SK-N-MC (cell line): ENCODE measurements around the gene CIAO3.
"Not testable (repeated sequence)": the region's sequence is repeated elsewhere in the genome, so short reads cannot be mapped to it uniquely, and the experiment has no call there.

ENCODE experiments used
- DNase-seq: peaks from one replicate; pipeline ENCODE4 v3.0.0-alpha.2; 2011; ENCODE audit warnings: low read depth, low spot score
- H3K27ac ChIP-seq: fragments of 200-600 bp; sonication (generic); 2 replicates; pipeline ENCODE4 v1.5.1; 2016; ENCODE audit warnings: mixed run types
- H3K36me3 ChIP-seq: fragments of 200-600 bp; sonication (generic); 2 replicates; pipeline ENCODE4 v1.6.1; 2017; ENCODE audit warnings: antibody characterized with exemption, low read length, mixed read lengths; ENCODE audit not compliant: insufficient read depth
- H3K4me3 ChIP-seq: fragments of 200-600 bp; sonication (generic); 2 replicates; pipeline ENCODE4 v1.5.1; 2016
- H3K9ac ChIP-seq: fragments of 200-600 bp; sonication (generic); 2 replicates; pipeline ENCODE4 v1.8.0; 2017; ENCODE audit warnings: mixed run types, mixed read lengths; ENCODE audit not compliant: insufficient read length
- H3K9me3 ChIP-seq: fragments of 200-600 bp; sonication (generic); 2 replicates; pipeline ENCODE4 v1.6.1; 2017; ENCODE audit warnings: low read depth, mild to moderate bottlenecking, antibody characterized with exemption, low read length, moderate library complexity, mixed read lengths
- EZH2 ChIP-seq: fragments of 200-600 bp; sonication (generic); IDR thresholded peaks from one replicate; pipeline ENCODE4 v1.6.1; 2017; ENCODE audit warnings: antibody characterized with exemption
- FOXP2 ChIP-seq: optimal IDR thresholded peaks from 2 replicates; pipeline ENCODE3; 2011; ENCODE audit warnings: mild to moderate bottlenecking, moderate library complexity; ENCODE audit not compliant: insufficient read depth; ENCODE audit errors: extremely low read length, control extremely low read depth
- POLR2AphosphoS5 ChIP-seq: IDR thresholded peaks from 2 replicates; pipeline ENCODE4 v1.6.1; 2012; ENCODE audit warnings: mild to moderate bottlenecking, low read depth, low read length, borderline replicate concordance

The CIAO3 gene

DNA sequence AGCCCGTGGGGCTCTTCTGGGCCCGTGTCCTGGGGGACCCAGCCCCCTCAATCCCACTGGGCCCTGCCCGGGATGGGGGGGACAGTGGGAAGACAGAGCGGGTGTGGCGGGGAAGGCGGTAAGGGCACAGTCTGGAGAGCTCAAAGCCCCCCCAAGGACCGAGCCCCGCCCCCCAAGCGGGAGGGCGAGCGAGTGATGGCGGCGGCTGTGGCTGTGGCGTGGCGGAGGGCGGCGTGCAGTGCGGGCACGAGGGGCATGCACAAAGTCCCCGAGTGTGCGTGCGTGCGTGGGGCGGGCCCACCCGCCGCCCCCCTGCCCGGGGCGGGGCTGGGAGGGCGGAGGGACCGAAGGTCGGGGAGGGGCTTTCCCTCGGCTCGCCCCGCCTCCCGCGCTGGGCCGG lies 47.0 kb downstream of the CIAO3 start:
- no peak overlapping the region for H3K9ac ChIP-seq
- TF ChIP-seq POLR2AphosphoS5 = no peak
- no peak for TF ChIP-seq FOXP2
- TF ChIP-seq EZH2 = no peak
- H3K9me3 ChIP-seq = no peaks in the 10 kb centered on the region
- no peak for DNase-seq
- peak overlapping the region; percentile 69 for H3K4me3 ChIP-seq
- H3K27ac ChIP-seq = no peak overlapping the region
- H3K36me3 ChIP-seq = no peaks in the 10 kb centered on the region

DNA sequence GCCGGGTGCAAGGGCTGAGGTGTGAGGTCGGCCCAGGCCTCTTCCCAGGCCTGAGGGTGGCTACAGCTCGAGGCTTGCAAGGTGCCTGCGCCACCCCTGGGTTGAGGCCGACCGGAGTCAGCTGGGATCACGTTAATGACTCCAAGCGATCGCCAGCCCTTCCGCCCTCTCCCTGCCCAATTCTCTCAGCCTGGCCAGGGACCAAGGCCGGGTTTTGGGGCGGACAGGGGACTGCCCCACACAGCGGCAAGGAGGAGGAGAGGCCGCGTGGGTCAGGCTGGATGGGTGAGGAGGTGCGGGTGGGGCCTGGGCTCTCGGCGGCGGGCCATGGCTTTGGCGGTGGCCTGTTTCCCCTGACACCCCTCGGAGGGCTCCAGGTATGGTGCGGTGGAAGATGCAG lies 47.4 kb downstream of the CIAO3 start:
- Histone ChIP-seq H3K9me3 (no peaks in the 10 kb centered on the region), H3K9ac (no peak overlapping the region), H3K36me3 (no peaks in the 10 kb centered on the region), H3K4me3 (no peak overlapping the region), H3K27ac (no peak overlapping the region)
- no peak for TF ChIP-seq FOXP2
- TF ChIP-seq POLR2AphosphoS5 = no peak
- TF ChIP-seq EZH2 = no peak
- no peak for DNase-seq

DNA sequence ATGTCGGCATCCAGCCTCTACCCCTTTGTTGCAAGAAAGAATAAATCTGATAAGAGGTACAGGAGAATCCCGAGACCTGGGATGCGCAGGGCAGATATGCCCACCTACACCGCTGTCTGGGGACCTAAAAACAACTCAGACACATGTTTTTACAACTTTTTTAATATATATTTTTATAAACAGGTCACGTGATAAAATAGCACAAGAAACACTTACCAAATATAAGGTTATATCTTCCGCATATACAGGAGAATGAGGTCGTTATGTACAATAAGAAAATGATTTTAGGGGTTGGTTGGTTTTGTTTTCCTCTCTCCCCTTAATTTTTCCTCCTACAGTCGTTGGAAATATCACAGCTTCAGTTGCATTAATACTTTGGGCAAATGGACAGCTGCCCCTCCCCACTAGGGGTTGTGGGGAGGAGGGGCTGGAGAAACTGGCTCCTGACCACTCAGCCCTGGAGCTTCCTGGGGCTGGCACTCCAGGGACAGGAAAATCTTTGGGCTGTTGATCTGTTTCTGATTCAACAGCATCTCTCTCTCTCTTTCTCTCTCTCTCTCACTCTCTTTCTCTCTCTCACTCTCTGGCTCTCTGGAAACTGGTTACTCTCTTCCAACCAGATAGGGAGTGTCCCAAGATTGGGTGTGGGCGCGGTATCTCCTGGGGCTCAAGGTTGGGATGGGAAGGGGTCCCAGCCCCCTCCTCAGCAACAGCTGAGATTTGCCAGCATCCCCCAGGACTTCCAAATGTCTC lies 48.3 kb downstream of the CIAO3 start:
- DNase-seq = no peak
- no peak for TF ChIP-seq FOXP2
- no peak for TF ChIP-seq POLR2AphosphoS5
- no peak for TF ChIP-seq EZH2

DNA sequence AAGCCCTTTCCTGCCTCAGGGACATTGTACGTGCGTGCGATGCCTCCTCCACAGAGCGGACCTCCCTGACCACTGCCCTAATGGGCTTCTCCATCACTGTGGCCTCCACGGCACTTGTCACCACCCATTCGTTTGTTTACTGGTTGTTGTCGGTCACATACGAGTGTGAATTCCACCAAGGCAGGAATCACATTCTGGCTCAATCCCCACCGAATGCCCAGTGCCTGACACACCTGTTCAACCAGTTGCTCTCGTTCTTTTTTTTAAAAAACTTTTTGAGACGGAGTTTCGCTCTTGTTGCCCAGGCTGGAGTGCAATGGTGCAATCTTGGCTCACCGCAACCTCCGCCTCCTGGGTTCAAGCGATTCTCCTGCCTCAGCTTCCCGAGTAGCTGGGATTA lies 49.6 kb downstream of the CIAO3 start:
- H3K27ac ChIP-seq, H3K9me3 ChIP-seq, DNase-seq, H3K9ac ChIP-seq, H3K36me3 ChIP-seq, H3K4me3 ChIP-seq: not testable (repeated sequence)

More for the DNA sequence above, 48.3 kb downstream of the CIAO3 start:
- no peak overlapping the region for H3K27ac ChIP-seq
- H3K36me3 ChIP-seq = no peaks in the 10 kb centered on the region
- no peaks in the 10 kb centered on the region for H3K9me3 ChIP-seq
- no peak overlapping the region for H3K9ac ChIP-seq
- H3K4me3 ChIP-seq = no peak overlapping the region

DNA sequence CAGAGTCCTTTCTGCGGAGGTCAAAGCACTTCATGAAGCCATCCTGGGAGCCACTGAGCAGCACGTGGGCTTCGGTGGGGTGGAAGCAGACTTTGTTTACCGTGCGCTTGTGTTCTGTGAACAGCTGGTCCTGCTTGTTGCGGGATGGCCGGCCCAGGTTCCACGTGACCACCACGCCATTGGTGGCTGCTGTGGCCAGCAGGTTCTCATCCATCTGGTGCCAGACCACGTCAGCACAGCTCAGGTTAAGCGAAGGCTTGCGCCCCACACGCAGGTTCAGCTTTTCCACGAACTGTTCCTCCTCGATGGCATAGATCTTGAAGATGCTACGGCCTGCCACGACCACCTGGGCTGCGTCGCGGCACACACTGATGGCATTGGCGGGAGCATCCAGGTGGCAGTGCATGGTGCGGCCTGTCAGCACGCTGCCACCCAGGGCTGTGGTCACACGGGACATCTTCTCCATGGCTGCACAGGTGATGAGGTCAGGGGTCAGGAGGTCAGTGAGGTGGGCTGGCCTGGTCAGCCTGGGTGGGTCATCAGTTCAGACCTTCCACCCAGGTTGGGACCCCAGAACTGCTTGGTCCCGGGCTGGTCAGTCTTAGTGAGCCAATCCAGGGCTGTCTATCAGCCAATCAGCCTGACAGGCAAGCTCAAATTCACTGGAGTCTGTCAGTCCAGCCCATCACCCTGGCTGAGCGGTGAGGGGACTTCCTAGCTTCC lies 51.5 kb downstream of the CIAO3 start:
- peak overlapping the region; percentile 99 for H3K4me3 ChIP-seq
- no peaks in the 10 kb centered on the region for H3K9me3 ChIP-seq
- TF ChIP-seq POLR2AphosphoS5 (no peak), EZH2 (no peak), FOXP2 (no peak)
- H3K27ac ChIP-seq = no peak overlapping the region
- no peaks in the 10 kb centered on the region; the same call in 1 of the 2 replicates for H3K36me3 ChIP-seq
- H3K9ac ChIP-seq = peak overlapping the region; percentile 96
- DNase-seq = no peak

DNA sequence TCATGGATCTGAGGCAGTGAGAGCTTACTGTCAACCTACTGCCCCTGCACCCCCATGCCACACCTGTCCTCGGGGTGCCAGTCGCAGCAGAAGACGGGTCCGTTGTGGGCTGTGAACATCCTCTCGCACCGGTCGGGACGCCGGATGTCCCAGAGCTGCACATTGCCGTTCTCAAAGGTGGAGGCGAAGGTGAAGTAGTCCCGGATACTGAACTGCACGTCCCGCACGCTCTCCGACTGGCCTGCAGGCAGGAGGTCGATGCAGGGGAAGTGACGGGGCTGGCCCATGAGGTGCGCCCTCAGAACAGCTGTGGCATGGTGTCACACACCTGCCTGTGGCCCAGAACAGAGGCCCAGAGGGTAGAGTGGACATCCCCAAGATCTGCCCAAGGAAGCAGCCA lies 53.3 kb downstream of the CIAO3 start:
- no peak for DNase-seq
- Histone ChIP-seq H3K9ac (no peak overlapping the region), H3K36me3 (peaks cover 10% of the 10 kb centered on the region), H3K27ac (no peak overlapping the region), H3K9me3 (no peaks in the 10 kb centered on the region), H3K4me3 (no peak overlapping the region)
- TF ChIP-seq POLR2AphosphoS5 (no peak), EZH2 (no peak), FOXP2 (no peak)

DNA sequence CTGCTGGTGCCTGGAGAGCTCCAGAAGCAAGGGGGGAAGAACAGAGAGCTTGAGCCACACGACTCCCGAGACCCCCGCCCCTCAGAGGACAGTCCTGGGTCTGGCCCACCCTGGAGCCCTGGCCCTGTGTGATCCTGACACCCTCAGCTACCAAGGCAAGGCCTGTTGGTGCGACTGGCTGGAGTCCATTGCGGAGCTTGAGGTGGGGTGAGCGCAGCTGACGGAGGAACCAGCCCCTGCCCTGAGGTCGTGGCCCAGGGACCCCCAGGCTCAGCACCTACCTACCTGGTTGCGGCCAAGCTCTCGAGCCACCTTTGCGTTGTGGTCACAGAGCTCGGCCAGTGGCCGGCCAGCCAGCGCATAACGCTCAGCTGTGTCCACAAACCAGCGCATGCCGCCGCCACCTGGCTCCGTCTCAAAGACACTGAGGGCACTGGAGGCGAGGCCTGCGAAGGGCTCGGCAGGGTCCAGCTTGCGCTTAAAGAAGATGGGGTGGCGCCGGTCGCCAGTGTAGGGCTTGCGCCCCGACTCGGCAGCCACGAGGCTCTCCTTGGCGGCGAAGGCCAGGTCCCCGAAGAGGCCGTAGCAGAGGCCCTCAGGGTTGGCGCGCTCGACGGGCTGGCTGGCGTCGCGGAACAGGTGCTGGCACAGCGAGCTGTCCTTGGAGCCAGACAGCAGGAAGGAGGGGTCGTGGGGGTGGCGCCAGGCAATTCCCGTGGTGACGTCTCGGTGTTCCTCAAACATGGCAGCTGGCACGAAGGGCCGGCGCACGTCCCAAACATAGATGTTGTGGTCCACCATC lies 54.1 kb downstream of the CIAO3 start:
- Histone ChIP-seq H3K27ac (no peak overlapping the region), H3K9ac (no peak overlapping the region), H3K9me3 (no peaks in the 10 kb centered on the region), H3K36me3 (peaks cover 18% of the 10 kb centered on the region), H3K4me3 (no peak overlapping the region)
- no peak for DNase-seq
- TF ChIP-seq EZH2 (no peak), POLR2AphosphoS5 (no peak), FOXP2 (no peak)

DNA sequence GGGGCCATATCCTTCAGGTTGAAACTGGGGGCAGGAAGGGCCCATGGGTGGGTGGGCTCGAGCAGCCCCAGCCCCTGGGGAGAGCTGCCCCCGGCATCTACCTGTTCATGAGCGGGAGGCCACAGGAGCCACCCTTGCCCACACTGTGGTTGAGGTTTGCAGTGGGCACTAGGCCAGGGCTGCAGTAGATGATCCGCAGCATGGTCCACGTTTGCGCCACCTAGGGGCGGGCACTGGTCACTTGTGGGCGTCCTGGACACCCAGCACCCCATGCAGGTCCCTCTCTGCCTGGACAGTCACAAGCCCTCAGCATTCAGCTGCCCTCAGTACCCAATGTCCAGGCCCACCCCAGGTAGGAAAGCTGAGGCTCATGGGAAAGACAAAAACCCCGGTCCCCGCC lies 54.8 kb downstream of the CIAO3 start:
- Histone ChIP-seq H3K36me3 (peaks cover 22% of the 10 kb centered on the region), H3K27ac (no peak overlapping the region), H3K9ac (no peak overlapping the region), H3K4me3 (no peak overlapping the region), H3K9me3 (no peaks in the 10 kb centered on the region)
- TF ChIP-seq EZH2 (no peak), POLR2AphosphoS5 (no peak), FOXP2 (no peak)
- DNase-seq = no peak

DNA sequence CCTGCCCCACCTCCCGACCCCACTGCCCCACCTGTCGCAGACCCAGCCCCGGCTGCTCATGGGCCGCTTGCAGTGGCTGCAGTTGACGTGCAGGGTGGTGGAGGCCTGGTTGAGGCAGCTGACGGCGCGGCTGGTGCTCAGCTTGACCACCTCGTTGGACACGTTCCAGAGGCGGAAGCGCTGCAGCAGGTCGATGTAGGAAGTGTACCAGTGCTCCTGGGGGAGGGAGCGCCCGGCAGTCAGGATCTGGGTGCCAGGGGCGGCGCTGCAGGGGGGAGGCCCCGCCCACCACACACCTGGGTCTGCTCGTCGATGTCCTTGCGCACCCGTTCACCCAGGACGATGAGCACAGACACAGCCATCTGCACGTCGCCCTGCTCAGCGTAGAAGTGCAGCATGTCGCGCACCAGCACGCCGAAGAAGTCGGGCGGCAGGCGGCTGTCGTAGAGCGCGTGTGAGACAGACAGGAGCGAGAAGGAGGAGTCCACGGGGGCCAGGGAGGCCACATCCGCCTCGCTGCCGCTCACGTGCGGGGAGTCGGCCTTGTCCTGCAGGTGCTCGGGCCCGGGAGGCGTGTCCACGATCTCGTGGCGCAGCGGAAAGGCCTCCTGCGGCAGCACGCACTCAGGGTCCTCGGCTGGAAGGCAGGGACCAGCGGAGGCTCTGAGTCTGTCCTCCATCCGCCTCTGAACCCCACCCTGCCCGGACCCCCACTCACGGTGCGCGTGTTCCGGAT lies 55.7 kb downstream of the CIAO3 start:
- no peak overlapping the region for H3K27ac ChIP-seq
- H3K4me3 ChIP-seq = no peak overlapping the region
- H3K9me3 ChIP-seq = no peaks in the 10 kb centered on the region
- no peak overlapping the region for H3K9ac ChIP-seq
- H3K36me3 ChIP-seq = peaks cover 22% of the 10 kb centered on the region
- no peak for TF ChIP-seq EZH2
- TF ChIP-seq POLR2AphosphoS5 = no peak
- no peak for TF ChIP-seq FOXP2
- DNase-seq = no peak
